ENCODE results near the gene ING3. TPM values are rescaled to one million over a fixed set of nuclear protein-coding genes. Genes with fewer than 3 reads are reported as not detected.

The ING3 gene
- total and polyA plus RNA-seq, 9 of the 15 experiments (the other 6 are each of a cell fraction or from before 2014, with no cell fraction given): 22.8 to 233 (median 50.4) TPM

DNA sequence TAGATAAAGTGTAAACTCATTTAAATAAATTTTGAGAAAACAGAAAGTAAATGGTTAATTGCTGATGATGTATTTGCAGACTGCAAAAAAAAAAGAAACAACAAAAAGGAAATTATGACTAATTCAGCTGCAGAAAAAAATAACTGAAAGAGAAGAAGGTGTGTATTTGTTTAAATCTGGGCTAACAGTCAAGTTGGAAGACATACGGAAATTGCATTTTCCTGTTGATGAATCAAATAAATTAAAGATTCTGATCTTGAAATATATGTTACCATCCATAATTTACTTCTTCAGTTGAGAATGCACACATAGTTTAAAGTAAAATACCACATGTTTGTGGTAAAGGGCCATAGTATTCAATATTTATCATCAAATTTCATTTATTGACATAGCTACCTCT lies 19.3 kb upstream of the ING3 start:
- 3% methylated on average over 1 of the region's 1 CpG for WGBS (ENCODE audit: insufficient coverage, low coverage, missing lambda C conversion rate)
- H2AFZ ChIP-seq (ENCODE audit: low read depth, low read length): no peak overlapping the region
- ATAC-seq: no peak
- H3K9me1 ChIP-seq (ENCODE audit: control insufficient read depth, insufficient read depth, low read length): no peaks in the 10 kb centered on the region
- no peaks in the 10 kb centered on the region for H3K9me3 ChIP-seq (replicated peaks; ENCODE audit: control insufficient read depth, insufficient read depth, low read depth, low read length)
- no peak for FAIRE-seq
- no TSS peak for BruUV-seq (replicated peaks)
- in situ Hi-C loops (cut with MboI): no loop called here
- intact Hi-C loops (cut with micrococcal nuclease): no loop called here
- H3K79me2 ChIP-seq (ENCODE audit: control insufficient read depth, insufficient read depth, low read length): no peaks in the 10 kb centered on the region
- no peaks in the 10 kb centered on the region for H3K36me3 ChIP-seq (ENCODE audit: control insufficient read depth, insufficient read depth, low read length)
- no peaks in the 10 kb centered on the region; a peak in 1 of 5 replicates for H3K27me3 ChIP-seq (ENCODE audit: control insufficient read depth in 2 of 2, insufficient read depth in 2 of 2, low read length in 2 of 2)
- H3K4me3 ChIP-seq: no peak overlapping the region
- ChIA-PET CTCF (ENCODE audit: low intra/inter-chr PET ratio) (no interaction called here), POLR2A (interaction anchor here (0.9 kb wide), 1 partner anchor 138 kb away, joined by 3 read pairs; no protein-coding TSS in a partner anchor)
- no peak overlapping the region for H3K9ac ChIP-seq (ENCODE audit: insufficient read depth in 1 of 2, low read depth in 2 of 2, low read length in 2 of 2)
- DNase-seq (ENCODE audit: extremely low read depth in 1 of 4, low spot score in 3 of 4): no peak
- H3K4me2 ChIP-seq (ENCODE audit: insufficient read depth, low read length): no peak overlapping the region
- TF ChIP-seq E2F3 (CRISPR knock-in tag; IDR thresholded peaks at IDR 0.05) (no peak), ZNF316 (IDR thresholded peaks at IDR 0.05) (0 out of 2 replicates have a peak, but pooled peaks have one; percentile 19)
- no peaks in the 10 kb centered on the region for H4K20me1 ChIP-seq (replicated peaks; ENCODE audit: control insufficient read depth, insufficient read depth, low read length)
- no peaks in the 10 kb centered on the region for H3K4me1 ChIP-seq (replicated peaks in 1 of 2; ENCODE audit: control insufficient read depth in 2 of 2, insufficient read depth in 2 of 2, low read length in 2 of 2)
- no peak overlapping the region for H3K27ac ChIP-seq (ENCODE audit: extremely low read depth, low read depth, low read length)

DNA sequence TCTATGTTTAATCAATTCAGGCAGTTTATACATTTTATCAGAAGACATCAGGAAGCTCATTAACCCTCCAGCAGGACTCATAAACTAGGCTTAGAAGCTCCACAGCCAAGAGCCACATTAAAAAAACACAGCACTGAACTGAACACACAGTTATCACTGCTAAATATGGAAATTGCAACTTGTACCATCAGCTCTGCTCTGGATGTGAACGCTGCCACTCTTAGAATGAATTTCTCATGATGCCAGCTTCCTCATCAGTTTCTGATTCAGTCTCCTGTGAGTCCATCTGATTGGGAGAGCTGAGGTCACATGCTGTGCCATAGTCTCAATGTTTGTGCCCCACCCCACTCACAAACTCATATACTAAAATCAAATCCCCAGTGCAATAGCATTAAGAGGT lies 17.1 kb upstream of the ING3 start:
- Histone ChIP-seq H3K4me3 (no peak overlapping the region), H3K4me1 (replicated peaks in 1 of 2; ENCODE audit: control insufficient read depth in 2 of 2, insufficient read depth in 2 of 2, low read length in 2 of 2) (no peaks in the 10 kb centered on the region), H3K79me2 (ENCODE audit: control insufficient read depth, insufficient read depth, low read length) (no peaks in the 10 kb centered on the region), H3K9me3 (replicated peaks; ENCODE audit: control insufficient read depth, insufficient read depth, low read depth, low read length) (no peaks in the 10 kb centered on the region), H3K27ac (ENCODE audit: extremely low read depth, low read depth, low read length) (no peak overlapping the region), H3K4me2 (ENCODE audit: insufficient read depth, low read length) (no peak overlapping the region), H4K20me1 (replicated peaks; ENCODE audit: control insufficient read depth, insufficient read depth, low read length) (no peaks in the 10 kb centered on the region), H3K27me3 (ENCODE audit: control insufficient read depth in 2 of 2, insufficient read depth in 2 of 2, low read length in 2 of 2) (no peaks in the 10 kb centered on the region; a peak in 1 of 5 replicates), H2AFZ (ENCODE audit: low read depth, low read length) (no peak overlapping the region), H3K9me1 (ENCODE audit: control insufficient read depth, insufficient read depth, low read length) (no peaks in the 10 kb centered on the region), H3K36me3 (ENCODE audit: control insufficient read depth, insufficient read depth, low read length) (no peaks in the 10 kb centered on the region), H3K9ac (ENCODE audit: insufficient read depth in 1 of 2, low read depth in 2 of 2, low read length in 2 of 2) (no peak overlapping the region)
- 0% methylated on average over 1 of the region's 1 CpG for WGBS (ENCODE audit: insufficient coverage, low coverage, missing lambda C conversion rate)
- no peak for DNase-seq (ENCODE audit: extremely low read depth in 1 of 4, low spot score in 3 of 4)
- no TSS peak for BruUV-seq (replicated peaks)
- FAIRE-seq: no peak
- intact Hi-C loops (cut with micrococcal nuclease): no loop called here
- in situ Hi-C loops (cut with MboI): no loop called here
- peak; percentile 25; the same call in 2 of the 3 replicates for ATAC-seq
- CTCF ChIA-PET (ENCODE audit: low intra/inter-chr PET ratio): no interaction called here
- TF ChIP-seq TAF1 (IDR thresholded peaks at IDR 0.05; ENCODE audit: control insufficient read depth, extremely low read depth, insufficient read depth, low read length, severe bottlenecking) (no peak), RCOR1 (IDR thresholded peaks at IDR 0.05; ENCODE audit: borderline replicate concordance in 1 of 2, low read depth in 2 of 2, low read length in 2 of 2) (no peak)
- TF ChIP-seq, protein P1, sequence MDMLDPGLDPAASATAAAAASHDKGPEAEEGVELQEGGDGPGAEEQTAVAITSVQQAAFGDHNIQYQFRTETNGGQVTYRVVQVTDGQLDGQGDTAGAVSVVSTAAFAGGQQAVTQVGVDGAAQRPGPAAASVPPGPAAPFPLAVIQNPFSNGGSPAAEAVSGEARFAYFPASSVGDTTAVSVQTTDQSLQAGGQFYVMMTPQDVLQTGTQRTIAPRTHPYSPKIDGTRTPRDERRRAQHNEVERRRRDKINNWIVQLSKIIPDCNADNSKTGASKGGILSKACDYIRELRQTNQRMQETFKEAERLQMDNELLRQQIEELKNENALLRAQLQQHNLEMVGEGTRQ (CRISPR knock-in tag; IDR thresholded peaks at IDR 0.05): peak; percentile 55
- POLR2A ChIA-PET: interaction anchor here (1.4 to 1.6 kb wide), 2 partner anchors 8 to 17 kb away, joined by 3 to 5 read pairs; partner anchors contain the start of gene ING3
